NCI-H146 treated with DMSO at 0.1 percent for 48 hours (cell line): ENCODE results near the gene RAB29.

Experiments used
- DNase-seq: peaks from one replicate; lab custom pipeline; 2025; ENCODE audit not compliant: unreplicated experiment; lab: John Stamatoyannopoulos, UW

RAB29 gene

GRCh38 chr1:205797168-205797567 lies 21.9 kb upstream of the RAB29 start:
- no peak for DNase-seq

- DNase-seq = no peak
Observed at GRCh38 chr1:205794011-205794730, 18.9 kb upstream of the RAB29 start.

- DNase-seq = no peak
Observed at GRCh38 chr1:205792961-205793673, 17.8 kb upstream of the RAB29 start.

GRCh38 chr1:205792481-205792881 lies 17.2 kb upstream of the RAB29 start:
- no peak for DNase-seq

- DNase-seq = no peak
Observed at GRCh38 chr1:205791568-205792180, 16.4 kb upstream of the RAB29 start.

GRCh38 chr1:205787287-205787916 lies 12.1 kb upstream of the RAB29 start:
- no peak for DNase-seq

GRCh38 chr1:205786601-205787000 lies 11.3 kb upstream of the RAB29 start:
- DNase-seq = no peak

GRCh38 chr1:205785446-205785845 lies 10.2 kb upstream of the RAB29 start:
- DNase-seq = no peak

- DNase-seq = no peak
Observed at GRCh38 chr1:205783904-205784303, 8.6 kb upstream of the RAB29 start.

- no peak for DNase-seq
Observed at GRCh38 chr1:205783433-205783795, 8.1 kb upstream of the RAB29 start.

- DNase-seq = no peak
Observed at GRCh38 chr1:205782627-205783432, 7.5 kb upstream of the RAB29 start.

- no peak for DNase-seq
Observed at GRCh38 chr1:205780335-205780734, 5.1 kb upstream of the RAB29 start.

- no peak for DNase-seq
Observed at GRCh38 chr1:205777994-205778393, 2.7 kb upstream of the RAB29 start.

GRCh38 chr1:205775717-205776056 lies 405 bp upstream of the RAB29 start:
- DNase-seq = no peak

GRCh38 chr1:205774198-205775014 lies 876 bp downstream of the RAB29 start:
- no peak for DNase-seq

- DNase-seq = no peak
Observed at GRCh38 chr1:205772607-205773032, 2.7 kb downstream of the RAB29 start.

GRCh38 chr1:205770618-205771017 lies 4.7 kb downstream of the RAB29 start:
- no peak for DNase-seq

GRCh38 chr1:205769641-205770365 lies 5.5 kb downstream of the RAB29 start:
- no peak for DNase-seq

- no peak for DNase-seq
Observed at GRCh38 chr1:205767248-205767647, 8.0 kb downstream of the RAB29 start.

GRCh38 chr1:205766570-205766969 lies 8.7 kb downstream of the RAB29 start:
- no peak for DNase-seq
